ENCODE results near the gene PAK1.

GRCh38 chr11:77501758-77502157 lies 27.9 kb upstream of the PAK1 start:
- TF ChIP-seq CTCF (IDR thresholded peaks at IDR 0.05; ENCODE audit: insufficient read depth, low read length) (no peak), POLR2AphosphoS5 (IDR thresholded peaks at IDR 0.05; ENCODE audit: low read depth) (no peak), SPI1 (IDR thresholded peaks at IDR 0.05; ENCODE audit: borderline replicate concordance, low read depth) (peak; percentile 18; the same call in 1 of the 2 replicates)
- TF ChIP-seq, protein P1, sequence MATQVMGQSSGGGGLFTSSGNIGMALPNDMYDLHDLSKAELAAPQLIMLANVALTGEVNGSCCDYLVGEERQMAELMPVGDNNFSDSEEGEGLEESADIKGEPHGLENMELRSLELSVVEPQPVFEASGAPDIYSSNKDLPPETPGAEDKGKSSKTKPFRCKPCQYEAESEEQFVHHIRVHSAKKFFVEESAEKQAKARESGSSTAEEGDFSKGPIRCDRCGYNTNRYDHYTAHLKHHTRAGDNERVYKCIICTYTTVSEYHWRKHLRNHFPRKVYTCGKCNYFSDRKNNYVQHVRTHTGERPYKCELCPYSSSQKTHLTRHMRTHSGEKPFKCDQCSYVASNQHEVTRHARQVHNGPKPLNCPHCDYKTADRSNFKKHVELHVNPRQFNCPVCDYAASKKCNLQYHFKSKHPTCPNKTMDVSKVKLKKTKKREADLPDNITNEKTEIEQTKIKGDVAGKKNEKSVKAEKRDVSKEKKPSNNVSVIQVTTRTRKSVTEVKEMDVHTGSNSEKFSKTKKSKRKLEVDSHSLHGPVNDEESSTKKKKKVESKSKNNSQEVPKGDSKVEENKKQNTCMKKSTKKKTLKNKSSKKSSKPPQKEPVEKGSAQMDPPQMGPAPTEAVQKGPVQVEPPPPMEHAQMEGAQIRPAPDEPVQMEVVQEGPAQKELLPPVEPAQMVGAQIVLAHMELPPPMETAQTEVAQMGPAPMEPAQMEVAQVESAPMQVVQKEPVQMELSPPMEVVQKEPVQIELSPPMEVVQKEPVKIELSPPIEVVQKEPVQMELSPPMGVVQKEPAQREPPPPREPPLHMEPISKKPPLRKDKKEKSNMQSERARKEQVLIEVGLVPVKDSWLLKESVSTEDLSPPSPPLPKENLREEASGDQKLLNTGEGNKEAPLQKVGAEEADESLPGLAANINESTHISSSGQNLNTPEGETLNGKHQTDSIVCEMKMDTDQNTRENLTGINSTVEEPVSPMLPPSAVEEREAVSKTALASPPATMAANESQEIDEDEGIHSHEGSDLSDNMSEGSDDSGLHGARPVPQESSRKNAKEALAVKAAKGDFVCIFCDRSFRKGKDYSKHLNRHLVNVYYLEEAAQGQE (IDR thresholded peaks at IDR 0.05; ENCODE audit: insufficient replicate concordance, low read depth), result no peak
